ENCODE data around the gene APBA1.
"Not testable (repeated sequence)": the region's sequence is repeated elsewhere in the genome, so short reads cannot be mapped to it uniquely, and the experiment has no call there.

Gene APBA1

DNA sequence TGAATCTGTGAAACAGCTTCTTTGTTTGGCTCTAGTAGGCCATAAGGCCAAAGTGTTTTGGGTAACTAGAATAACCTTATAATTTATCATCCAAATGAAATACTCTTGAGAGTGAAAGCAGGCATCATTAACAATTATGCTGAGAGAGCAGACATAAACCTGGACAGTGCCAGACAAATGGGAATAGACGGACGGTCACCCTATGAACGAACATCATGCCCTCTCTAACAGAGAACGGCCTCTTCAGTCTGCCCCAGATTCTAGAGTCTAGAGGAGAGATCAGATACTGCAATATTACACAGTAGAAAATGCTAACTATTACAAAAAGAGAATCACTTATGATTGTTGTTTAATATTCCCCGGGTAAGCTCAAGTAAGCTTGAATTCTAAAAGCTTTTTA is 68.5 kb downstream of the APBA1 start:
- no peak for FAIRE-seq

DNA sequence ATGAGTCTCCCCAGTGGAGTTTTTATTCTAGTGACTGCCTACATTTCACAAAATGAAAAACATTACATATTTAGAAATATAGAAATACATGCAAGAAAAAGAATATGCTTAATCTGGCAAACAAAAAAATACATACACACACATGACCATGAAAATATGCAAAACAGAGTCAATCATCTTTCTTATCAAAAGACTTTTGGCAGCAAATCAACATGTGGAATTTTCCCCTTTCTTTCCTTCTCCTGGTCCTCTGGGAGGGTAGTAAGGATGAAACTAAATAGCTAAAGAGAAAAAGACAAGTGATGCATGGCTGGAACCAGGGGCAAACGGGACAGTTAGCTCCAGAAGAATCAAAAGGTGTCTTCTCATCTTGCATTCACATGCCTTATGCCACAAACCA is 69.4 kb downstream of the APBA1 start:
- FAIRE-seq = no peak

DNA sequence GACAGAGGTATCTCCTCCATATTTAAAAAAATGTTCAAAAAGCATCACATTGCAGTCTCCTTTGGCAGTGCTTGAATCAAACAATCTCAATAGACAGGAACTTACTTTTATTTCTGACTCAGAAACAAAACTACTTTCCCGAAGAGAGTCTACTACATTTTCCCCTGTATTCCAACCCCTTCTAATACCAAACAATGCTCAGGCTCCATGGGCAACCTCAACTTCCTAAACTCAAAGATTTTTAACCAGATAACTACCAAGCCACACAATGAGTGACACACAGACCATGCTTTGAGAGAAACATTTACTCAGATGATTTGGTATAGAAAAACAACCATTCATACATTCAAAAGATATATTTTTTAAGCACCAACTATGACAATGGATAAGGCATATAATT is 70.5 kb downstream of the APBA1 start:
- FAIRE-seq = no peak

DNA sequence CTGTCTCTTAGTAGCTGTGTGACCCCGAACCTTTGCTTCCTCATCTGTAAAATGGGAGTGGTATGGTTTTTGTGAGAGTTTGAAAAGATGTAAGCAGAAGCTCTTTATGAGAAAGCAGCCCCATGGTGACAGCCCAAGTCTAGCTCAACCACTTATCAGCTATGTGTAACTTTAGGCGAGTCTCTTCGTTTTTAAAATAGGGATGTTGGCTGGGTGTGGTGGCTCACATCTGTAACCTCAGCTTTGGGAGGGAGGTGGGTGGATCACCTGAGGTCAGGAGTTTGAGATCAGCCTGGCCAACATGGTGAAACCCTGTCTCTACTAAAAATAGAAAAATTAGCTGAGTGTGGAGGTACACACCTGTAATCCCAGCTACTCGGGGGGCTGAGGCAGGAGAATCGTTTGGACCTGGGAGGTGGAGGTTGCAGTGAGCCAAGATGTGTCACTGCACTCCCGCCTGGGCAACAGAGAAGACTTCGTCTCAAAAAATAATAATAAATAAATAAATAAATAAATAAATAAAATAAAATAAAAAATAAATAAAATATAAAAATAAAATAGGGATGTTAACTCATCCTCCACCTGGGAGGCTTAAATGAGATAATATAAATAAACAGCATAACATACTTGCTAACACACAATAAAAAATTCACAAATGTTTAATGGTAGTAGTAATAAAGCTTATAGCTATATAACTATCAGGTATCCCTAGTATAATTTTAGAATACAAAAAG is 71.7 kb downstream of the APBA1 start:
- FAIRE-seq = no peak

DNA sequence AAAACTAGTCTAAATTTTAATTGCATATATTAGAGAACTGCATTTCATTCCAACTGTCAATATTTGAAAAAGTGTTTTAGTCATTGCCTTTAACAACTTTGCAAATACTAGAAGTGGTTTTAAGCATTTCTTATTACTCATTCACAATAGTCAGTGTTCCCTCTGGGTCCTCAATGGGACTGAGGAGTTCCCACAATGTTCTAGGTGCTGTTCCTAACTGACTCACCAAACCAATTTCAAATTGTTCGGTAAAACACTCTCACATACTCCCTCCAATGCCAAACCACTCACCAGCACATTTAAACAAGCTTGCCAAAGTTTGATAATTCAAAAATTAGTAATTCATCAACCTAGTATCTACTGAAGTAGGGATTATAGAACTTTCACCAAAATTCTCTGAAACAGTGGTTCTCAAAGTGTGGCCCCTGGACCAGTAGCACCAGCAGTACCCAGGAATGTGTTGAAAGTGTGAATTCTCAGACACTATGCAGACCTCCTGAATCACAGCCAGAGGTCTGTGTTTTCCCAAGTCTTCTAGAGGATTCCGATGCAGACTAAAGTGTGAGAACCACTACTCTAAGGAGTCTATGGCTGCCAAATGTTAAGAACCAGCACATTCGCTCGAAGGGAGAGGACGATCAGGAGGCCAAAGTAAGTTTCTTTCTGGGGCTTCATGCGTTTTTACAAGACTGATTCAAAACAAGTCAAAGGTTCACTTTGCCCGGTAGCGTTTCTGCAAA is 72.8 kb downstream of the APBA1 start:
- no peak for FAIRE-seq

DNA sequence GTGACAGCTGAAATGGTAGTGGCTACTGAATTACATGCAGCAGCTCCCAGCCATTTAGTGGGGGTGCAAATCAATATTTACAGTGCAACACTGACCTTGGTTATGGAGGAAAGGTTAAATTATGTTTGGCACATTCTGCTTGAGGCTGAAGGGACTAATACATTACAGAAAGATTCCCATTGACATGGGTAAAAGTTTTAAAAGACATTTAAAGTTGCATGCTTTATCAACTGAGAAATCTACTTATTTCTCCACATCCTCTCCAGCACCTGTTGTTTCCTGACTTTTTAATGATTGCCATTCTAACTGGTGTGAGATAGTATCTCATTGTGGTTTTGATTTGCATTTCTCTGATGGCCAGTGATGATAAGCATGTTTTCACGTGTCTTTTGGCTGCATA is 75.3 kb downstream of the APBA1 start:
- FAIRE-seq = not testable (repeated sequence)

DNA sequence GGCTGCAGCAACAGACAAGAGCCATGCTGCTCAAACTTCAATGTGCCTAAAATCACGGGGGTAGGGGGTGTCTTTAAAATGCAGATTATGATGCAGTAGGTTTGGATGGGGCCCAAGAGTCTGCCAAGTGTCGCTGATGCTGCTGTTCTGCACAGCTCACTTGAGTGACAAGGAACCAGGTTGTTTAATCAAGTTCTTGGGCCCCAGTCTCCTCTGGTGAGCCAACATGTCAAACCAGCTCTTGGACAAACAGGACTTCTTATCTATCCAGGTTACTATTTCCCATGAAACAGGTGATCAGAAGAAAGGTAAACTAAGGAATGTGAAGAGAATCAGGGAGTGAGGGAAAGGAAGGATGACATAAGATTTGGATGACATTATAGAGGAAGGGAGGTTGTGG is 78.0 kb downstream of the APBA1 start:
- no peak for FAIRE-seq

DNA sequence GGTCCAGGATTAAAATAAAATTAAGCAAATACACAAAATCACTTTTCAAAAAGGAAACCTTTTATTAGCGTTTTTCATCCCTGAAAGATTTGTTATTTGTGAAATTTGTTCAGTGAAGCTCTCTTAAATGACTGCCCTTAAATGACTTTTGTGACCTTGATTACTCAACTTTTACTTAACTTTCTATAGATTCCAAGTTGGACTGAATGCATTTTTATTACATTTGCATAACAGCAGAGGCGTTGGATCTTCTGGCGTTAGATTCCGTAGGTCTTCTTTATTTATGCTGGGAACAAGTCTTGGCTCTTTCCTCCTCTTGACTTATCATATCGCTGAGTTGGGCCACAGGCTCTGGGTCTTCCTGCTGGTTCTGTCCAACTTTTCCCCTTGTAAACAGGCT is 78.4 kb downstream of the APBA1 start:
- no peak for FAIRE-seq

DNA sequence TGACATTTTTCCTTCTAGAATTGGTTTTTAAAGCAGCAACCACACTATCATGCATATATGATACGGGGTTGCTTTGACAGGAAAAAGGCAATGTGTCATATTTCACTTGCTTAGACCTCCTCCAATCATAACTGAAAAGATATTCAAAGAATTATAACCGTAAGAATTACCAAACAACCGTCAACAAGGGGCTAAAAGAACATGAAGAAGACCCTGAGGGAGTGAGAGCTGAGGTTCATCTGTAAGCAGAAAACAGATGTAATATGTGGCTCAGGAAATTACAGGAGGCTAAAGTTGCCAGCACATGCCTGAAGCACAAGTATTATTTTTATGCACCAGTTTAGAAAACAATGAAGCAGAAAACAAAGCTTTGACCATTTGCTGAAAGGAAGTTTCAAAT is 78.9 kb downstream of the APBA1 start:
- FAIRE-seq = no peak

DNA sequence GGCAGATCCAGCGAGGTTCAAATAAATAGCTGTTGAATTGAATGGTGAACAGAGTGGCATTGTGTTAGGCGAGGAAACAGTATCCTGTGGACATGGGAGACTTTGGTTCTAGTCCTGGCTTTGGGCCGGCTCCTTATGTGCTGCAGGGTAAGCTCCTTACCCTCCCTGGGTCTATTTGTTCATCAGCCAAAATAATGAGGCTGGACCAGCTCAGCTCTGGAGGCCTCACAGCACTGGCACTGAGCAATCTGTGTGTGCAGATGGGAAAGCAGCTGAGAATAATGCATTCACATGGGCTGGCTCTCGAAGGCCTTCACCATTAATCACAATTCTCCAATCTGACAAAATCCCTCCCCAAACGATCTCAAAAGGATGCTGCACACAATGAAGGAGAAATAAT is 81.9 kb downstream of the APBA1 start:
- no peak for FAIRE-seq

DNA sequence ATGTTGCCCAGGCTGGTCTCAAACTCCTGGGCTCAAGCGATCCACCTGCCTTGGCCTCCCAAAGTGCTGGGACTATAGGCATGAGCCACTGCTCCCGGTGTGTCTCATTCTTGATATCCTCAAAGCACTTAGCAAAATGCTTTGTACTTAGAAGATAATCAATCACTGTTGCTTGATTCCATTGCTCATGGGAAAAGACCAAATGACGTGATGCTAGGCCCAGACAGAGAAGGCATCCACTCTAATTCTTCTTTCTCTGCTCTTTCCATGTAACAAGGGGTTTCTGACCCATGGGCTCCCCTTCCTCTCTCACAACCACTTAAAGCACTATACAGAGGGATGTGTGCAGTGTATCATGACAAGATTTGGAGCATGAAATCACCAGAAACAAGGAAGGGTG is 83.0 kb downstream of the APBA1 start:
- no peak for FAIRE-seq

DNA sequence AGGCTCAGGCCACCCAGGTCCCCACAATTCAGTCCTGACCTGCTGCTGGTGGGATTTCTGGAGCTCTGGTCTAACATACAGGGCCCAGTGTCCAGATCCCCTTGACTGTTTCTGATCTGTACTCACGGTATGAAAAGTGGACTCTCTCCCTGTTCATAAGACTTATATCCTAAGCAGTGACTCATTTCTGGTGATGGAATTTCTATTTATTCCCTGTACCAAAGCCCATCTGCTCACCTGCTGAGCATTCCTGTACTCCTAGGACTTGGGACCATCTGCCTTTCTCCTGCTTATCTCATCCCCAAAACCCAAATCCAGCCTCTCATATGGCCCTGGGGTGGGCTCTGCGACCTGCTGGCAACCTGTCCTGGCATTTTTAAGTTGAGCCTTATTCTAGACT is 86.6 kb downstream of the APBA1 start:
- FAIRE-seq = no peak

DNA sequence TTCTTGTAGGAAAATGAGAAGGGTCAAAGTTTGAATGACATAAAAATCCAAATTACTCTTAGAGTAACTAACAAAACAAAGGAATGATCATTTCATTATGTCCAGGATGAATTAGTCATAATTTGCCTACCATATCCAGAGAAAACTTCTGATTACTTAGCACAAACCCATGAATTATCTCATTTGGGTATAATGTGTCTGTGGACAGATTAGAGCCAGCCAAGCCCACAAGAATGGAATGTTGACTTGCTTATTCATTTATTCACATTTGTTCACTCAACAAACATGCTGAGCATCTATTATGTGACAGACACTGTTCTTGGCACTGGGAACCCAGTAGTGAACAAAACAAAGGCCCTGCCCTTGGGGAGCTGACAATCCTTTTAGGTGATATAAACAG is 87.4 kb downstream of the APBA1 start:
- FAIRE-seq = no peak

DNA sequence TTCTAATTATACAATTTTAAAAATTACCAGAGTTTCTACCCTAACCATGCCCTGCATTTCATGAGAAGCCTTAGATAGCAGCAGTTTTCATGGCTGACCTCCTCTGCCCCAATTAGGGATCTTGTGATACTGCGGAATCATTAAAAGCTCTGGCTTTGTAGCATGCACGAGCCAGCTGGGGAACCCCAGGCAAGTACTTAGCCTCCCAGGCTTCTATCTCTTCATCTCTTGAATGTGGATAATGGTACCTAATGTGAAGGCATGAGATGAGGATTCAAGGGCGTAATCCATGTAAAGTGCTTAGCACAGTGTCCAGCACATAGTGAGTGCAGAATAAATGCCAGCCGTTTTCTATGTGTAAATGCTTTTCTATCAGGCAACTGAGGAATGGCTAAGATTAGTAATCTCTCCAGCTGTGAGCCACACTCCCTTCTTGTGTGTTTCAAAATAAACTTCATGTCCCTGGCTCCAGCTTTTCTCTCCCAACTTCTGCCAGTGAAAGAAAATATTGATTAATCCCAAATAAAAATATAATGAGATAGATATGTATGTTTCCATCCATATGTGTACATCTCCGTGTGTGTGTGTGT is 88.4 kb downstream of the APBA1 start:
- no peak for FAIRE-seq

DNA sequence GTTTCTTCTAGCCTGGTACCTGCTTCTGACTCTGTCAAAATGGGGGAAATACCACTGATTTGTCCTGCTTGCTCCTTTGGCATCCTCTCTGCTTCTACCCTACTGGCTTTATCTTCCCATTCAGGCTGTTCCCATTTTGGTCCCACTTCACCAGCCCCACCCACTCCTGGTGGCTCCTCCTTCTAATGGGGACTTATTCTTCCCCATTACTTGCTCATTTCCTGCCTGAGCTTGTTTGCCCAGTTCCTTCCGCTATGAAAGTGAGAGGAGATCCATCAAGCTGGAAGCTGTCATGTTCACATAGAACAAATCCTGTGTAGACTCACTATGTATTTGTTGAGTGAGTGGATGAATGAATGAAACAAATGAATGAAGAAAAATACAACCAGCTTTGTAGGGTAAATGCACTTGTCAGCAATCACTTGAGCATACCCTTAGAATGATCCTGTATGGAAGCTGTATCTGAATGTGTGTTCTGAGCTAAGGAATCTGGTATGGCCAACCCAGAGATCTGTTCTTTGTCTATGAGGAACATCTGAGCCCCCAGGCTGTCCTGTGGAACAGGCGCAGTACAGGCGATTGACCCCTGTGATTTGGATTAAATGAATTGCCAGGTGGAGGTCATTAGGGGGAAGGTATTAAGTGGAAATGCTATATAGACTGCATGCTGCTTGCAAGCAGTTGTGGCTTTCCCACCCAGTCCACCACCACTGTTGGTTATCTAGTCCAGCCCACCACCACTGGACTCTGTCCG is 89.5 kb downstream of the APBA1 start:
- no peak for FAIRE-seq

DNA sequence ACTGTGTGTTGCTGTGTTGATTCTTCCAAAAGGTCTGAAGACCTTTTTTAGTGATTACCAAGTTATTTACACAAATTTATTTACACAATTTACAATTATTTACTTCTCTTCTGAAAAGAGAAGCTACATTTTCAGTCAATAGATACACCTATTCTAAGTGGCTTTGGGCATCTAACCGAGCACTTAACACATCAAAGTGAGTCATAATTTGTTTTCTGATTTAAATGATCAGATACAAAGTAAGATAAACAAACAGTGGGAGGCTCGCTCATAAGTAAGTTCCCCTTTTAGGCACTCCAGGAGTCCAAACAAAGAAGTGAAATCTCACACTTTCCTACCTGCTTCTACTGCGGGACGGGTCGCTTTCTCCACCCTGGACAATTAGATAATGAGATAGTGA is 90.2 kb downstream of the APBA1 start:
- FAIRE-seq = no peak

DNA sequence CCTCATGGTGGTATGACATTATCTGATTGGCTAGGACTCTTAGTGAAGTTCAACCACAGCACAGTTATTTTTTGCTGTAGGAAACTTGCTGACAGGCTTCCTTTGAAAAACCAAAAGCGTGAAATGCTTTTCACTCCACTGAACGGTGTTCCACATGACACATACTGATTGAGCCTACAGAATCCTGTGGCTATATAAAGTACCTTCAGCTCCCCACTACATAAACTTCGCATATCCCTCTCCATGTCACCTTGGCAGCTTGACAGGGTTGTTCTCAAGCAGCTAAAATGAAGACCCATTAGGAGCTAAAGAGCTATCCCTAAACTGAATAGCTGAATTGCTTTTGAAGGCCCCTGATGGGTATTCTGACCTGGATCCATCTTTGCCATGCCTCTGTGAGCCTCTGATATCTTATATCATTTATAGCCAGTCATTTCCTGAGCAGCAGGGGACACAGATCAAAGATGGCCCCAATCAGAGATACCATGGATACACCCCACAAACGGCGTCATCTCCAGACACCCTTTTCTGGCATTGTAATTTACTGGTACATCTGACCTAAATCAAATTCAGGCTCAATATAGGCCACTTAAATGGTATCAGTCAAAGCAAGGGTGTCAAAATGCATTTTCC is 91.5 kb downstream of the APBA1 start:
- no peak for FAIRE-seq

DNA sequence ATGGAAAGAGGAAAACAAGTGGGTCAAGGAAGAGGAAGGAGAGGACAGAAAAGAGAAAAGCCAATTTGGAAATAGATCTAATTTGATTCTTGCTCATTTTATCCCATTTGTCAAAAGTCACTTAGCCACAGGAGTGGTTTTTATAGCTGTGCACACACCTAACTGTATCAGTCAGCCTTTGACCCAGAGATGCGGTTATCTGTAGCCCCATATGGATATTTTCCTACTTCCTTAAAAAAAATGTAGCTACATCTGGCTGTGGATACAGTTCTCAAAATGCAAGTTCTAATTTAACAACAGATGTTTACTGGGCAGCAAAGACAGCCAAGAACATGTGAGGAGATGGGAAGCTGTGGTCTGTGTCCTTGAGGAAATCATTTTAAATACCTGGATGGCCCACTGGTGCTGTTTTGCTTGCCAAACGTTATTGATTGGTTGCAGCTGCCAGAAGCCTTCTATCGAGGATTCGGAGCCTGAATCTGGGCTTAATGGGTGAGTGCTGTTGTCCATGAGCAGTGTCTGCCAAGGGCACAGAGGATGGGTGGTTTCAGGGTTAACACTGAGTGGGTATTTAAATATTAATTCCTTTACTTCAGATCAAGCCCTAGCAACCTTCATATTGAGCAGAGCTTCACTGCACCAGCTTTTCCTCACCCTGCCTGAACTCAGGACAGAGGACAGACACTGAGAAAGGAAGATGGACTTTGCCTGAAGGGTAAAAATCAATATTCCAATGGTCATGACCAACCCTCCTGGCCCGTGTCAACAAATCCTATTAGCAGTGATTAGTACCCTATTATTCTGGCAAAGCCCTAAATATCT is 92.2 kb downstream of the APBA1 start:
- FAIRE-seq = no peak

DNA sequence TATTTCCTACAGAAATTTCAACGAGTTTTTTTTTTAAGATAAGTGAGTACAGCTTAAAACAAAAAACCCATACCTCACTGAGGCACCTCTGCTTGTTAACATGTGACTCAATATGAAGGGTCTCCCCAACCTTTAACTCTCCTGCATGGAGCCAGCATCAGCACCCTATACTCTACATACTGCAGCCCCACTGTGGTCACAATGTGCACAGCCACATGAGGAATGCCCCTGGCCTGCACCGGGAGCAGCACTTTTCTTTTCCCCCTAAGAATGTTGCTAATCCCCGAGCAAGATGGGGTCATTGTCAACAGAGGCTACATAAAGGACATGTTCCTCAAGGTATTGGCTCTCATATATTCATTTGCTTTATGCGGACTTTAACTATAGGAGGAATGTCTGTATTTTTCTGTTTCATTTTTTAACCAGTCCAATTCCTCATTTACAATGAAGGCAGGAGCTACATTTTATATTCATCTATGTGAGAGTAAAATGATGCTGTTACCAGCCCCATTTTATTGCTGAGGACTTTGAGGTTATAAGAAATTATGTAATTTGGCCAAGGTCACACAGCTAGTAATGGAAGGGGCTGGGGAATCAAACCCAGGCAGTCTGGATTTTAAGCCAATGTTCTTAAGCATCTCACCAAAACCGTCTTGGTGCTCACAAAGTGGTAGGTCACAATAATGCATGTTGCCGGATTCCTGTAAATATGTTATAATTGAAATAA is 93.0 kb downstream of the APBA1 start:
- no peak for FAIRE-seq

DNA sequence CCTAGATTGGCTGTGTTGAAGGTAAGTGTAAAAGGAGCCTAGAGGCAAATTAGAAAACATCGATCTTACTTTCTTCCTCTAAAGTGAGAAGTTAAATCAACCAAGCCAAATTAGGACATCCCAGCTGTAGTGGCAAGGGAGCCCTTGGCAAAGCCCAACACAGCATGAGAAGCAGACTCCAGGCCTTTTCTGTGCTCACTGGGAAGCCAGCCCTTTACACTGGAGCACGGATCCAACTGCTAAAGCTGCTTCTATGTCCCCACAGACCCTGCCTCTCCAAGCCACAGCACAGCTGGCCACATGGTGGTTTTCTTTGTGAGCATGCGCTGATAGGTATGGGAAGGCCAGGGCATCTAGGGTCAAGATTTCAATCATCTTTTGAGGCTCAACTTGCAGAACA is 94.1 kb downstream of the APBA1 start:
- FAIRE-seq = no peak

DNA sequence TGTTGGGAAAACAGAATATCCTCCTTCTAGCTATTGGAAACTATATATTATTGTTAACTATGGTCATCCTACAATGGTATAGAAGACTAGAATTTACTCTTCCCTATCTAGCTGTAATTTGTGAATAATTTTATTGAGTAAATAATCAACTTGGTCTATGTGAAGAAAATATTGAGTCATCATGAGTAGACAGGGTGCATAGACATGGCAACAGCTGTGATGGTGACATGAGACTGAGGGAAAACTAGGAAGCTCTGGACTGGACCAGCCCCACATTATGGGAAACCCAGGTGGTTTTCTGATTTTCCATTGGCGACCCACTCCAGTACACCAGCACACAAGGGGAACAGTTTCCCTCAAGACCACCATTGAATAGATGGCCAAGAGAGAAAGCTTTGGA is 95.0 kb downstream of the APBA1 start:
- FAIRE-seq = no peak

DNA sequence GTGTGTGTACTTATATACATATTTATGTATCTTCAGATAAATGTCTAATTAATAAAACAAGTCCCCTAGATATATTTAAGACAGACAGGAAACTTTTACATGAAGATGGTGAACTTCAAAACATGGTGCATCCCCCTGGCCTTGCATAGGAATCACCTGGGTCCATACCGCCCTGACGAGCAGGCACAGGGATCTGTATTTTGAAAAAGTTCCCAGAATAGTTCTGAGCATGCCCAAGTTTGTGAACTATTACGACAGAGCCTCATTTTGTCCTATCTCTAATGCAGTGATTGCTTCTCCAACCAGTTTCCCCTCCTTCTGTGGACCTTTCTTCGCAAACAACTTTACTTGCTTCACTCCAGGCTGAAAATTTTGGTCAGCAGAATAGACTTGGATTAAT is 98.1 kb downstream of the APBA1 start:
- FAIRE-seq = no peak

All from islet of Langerhans (tissue), 1 donor.